ENCODE results near the gene ZNF385C.

ZNF385C gene

GRCh38 chr17:41982026-41982760, 116.1 kb downstream of the ZNF385C start:
- DNase-seq = no peak

- no peak for DNase-seq
Observed at GRCh38 chr17:41977991-41978390, 120.3 kb downstream of the ZNF385C start.

- no peak for DNase-seq
Observed at GRCh38 chr17:41976142-41976768, 122.0 kb downstream of the ZNF385C start.
